ENCODE measurements around the gene USPL1.
A peak's percentile ranks its signal among the peaks of the same experiment; 100 is the strongest.

DNA sequence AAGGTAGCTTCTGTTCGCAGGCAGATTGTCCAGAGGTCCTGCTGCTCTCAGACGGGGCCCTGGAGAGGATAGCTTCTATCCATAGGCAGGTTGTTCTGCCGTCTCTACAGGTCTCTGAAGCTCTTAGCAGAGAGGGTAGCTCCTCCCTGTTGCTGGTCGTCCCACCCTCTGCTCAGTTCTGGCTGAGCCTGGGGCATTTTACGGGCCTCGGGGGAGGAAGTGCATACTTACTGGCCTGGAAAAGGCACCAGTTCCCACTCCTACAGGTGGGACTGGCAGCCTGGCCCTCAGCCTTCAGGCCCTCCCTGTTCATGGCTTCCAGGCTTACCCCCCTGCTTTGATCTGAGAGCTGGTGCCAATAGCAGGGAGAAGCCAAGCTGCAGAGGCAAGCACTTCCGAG, 42.3 kb downstream of the USPL1 start:
- peak; percentile 7 for TF ChIP-seq POLR2A (IDR thresholded peaks at IDR 0.05; ENCODE audit: extremely low read depth, insufficient read length)
- TF ChIP-seq, protein P1, sequence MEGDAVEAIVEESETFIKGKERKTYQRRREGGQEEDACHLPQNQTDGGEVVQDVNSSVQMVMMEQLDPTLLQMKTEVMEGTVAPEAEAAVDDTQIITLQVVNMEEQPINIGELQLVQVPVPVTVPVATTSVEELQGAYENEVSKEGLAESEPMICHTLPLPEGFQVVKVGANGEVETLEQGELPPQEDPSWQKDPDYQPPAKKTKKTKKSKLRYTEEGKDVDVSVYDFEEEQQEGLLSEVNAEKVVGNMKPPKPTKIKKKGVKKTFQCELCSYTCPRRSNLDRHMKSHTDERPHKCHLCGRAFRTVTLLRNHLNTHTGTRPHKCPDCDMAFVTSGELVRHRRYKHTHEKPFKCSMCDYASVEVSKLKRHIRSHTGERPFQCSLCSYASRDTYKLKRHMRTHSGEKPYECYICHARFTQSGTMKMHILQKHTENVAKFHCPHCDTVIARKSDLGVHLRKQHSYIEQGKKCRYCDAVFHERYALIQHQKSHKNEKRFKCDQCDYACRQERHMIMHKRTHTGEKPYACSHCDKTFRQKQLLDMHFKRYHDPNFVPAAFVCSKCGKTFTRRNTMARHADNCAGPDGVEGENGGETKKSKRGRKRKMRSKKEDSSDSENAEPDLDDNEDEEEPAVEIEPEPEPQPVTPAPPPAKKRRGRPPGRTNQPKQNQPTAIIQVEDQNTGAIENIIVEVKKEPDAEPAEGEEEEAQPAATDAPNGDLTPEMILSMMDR (IDR thresholded peaks at IDR 0.05; ENCODE audit: low read depth, low read length) = no peak
- TF ChIP-seq MYC (IDR thresholded peaks at IDR 0.05; ENCODE audit: low read depth, low read length) = no peak
